GM03348 (cell line): ENCODE data around the gene HBG2.
"Not testable (repeated sequence)": the region's sequence is repeated elsewhere in the genome, so short reads cannot be mapped to it uniquely, and the experiment has no call there.

Source experiments
- DNase-seq: peaks from one replicate; pipeline ENCODE4 v3.0.0; 2012; ENCODE audit warnings: low spot score

The HBG2 gene

GRCh38 chr11:5254646-5255413 lies at the start of gene HBG2:
TSS of gene HBG2 (minus strand) at chr11:5254781. CDS start at chr11:5254728, 53 bp downstream.
- not testable (repeated sequence) for DNase-seq

GRCh38 chr11:5304046-5304445 lies 49.5 kb upstream of the HBG2 start:
- DNase-seq = peak; percentile 17

GRCh38 chr11:5303626-5304025 lies 49.0 kb upstream of the HBG2 start:
- DNase-seq = no peak

GRCh38 chr11:5301846-5302245 lies 47.3 kb upstream of the HBG2 start, which contains the start of gene OR51B4:
TSS of gene OR51B4 (minus strand) at chr11:5301946. CDS start at chr11:5301946, 0 bp downstream.
- no peak for DNase-seq

- DNase-seq = no peak
Observed at GRCh38 chr11:5300251-5300650, 45.7 kb upstream of the HBG2 start.

- DNase-seq = no peak
Observed at GRCh38 chr11:5298451-5298850, 43.9 kb upstream of the HBG2 start.

- DNase-seq = no peak
Observed at GRCh38 chr11:5297721-5298323, 43.2 kb upstream of the HBG2 start.

- DNase-seq = not testable (repeated sequence)
Observed at GRCh38 chr11:5294342-5294995, 39.9 kb upstream of the HBG2 start.

- DNase-seq = no peak
Observed at GRCh38 chr11:5293028-5293427, 38.4 kb upstream of the HBG2 start.

GRCh38 chr11:5291207-5291838 lies 36.7 kb upstream of the HBG2 start:
- DNase-seq = peak; percentile 27

- DNase-seq = no peak
Observed at GRCh38 chr11:5290106-5290505, 35.5 kb upstream of the HBG2 start.

GRCh38 chr11:5289696-5290095 lies 35.1 kb upstream of the HBG2 start:
- DNase-seq = no peak

- DNase-seq = no peak
Observed at GRCh38 chr11:5288906-5289550, 34.4 kb upstream of the HBG2 start.

- DNase-seq = no peak
Observed at GRCh38 chr11:5288108-5288905, 33.7 kb upstream of the HBG2 start.

GRCh38 chr11:5286901-5287300 lies 32.3 kb upstream of the HBG2 start:
- DNase-seq = no peak

- no peak for DNase-seq
Observed at GRCh38 chr11:5286351-5286750, 31.8 kb upstream of the HBG2 start.

GRCh38 chr11:5285703-5286340 lies 31.2 kb upstream of the HBG2 start:
- DNase-seq = peak; percentile 15

GRCh38 chr11:5284637-5285036 lies 30.1 kb upstream of the HBG2 start:
- no peak for DNase-seq

- no peak for DNase-seq
Observed at GRCh38 chr11:5283882-5284281, 29.3 kb upstream of the HBG2 start.

GRCh38 chr11:5283086-5283485 lies 28.5 kb upstream of the HBG2 start:
- DNase-seq = no peak

GRCh38 chr11:5282628-5283027 lies 28.0 kb upstream of the HBG2 start:
- DNase-seq = no peak
